ENCODE results near the gene DOCK1.

DOCK1 gene

GRCh38 chr10:126969310-126969709 lies 64.1 kb downstream of the DOCK1 start:
- no peak for TF ChIP-seq CTCF (IDR thresholded peaks at IDR 0.05; ENCODE audit: borderline replicate concordance, control extremely low read depth, extremely low read depth, insufficient read depth, missing control alignments)
- in situ Hi-C loops (cut with MboI; ENCODE audit: low sequenced_read_pairs, unreplicated experiment): no loop called here
- DNase-seq (ENCODE audit: low spot score): no peak

- DNase-seq (ENCODE audit: low spot score): no peak
- in situ Hi-C loops (cut with MboI; ENCODE audit: low sequenced_read_pairs, unreplicated experiment): no loop called here
- TF ChIP-seq CTCF (IDR thresholded peaks at IDR 0.05; ENCODE audit: borderline replicate concordance, control extremely low read depth, extremely low read depth, insufficient read depth, missing control alignments): no peak
Observed at GRCh38 chr10:126972635-126973414, 67.6 kb downstream of the DOCK1 start.

GRCh38 chr10:126975221-126975620 lies 70.0 kb downstream of the DOCK1 start:
- no peak for TF ChIP-seq CTCF (IDR thresholded peaks at IDR 0.05; ENCODE audit: borderline replicate concordance, control extremely low read depth, extremely low read depth, insufficient read depth, missing control alignments)
- DNase-seq (ENCODE audit: low spot score): no peak
- in situ Hi-C loops (cut with MboI; ENCODE audit: low sequenced_read_pairs, unreplicated experiment): no loop called here

GRCh38 chr10:126977216-126977615 lies 72.0 kb downstream of the DOCK1 start:
- TF ChIP-seq CTCF (IDR thresholded peaks at IDR 0.05; ENCODE audit: borderline replicate concordance, control extremely low read depth, extremely low read depth, insufficient read depth, missing control alignments): no peak
- DNase-seq (ENCODE audit: low spot score): no peak
- in situ Hi-C loops (cut with MboI; ENCODE audit: low sequenced_read_pairs, unreplicated experiment): no loop called here

DNA sequence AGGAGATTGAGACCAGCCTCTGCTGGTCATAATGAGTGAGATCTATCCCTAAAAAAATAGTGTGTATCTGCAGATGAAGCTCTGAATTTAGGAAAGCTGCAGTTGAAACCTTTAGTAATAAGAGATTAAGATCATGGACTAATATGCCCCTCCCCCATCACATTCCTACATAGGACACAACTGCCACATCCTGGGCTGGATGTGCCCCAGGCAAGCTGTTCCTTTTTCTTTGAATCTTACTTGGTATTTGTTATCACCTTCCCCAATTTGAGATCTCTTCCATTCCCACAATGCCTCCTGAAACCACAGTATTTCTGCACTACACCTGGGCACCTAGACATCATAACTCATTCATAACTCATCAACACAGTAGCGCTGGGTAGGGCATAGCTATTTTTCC lies 74.1 kb downstream of the DOCK1 start:
- TF ChIP-seq CTCF (IDR thresholded peaks at IDR 0.05; ENCODE audit: borderline replicate concordance, control extremely low read depth, extremely low read depth, insufficient read depth, missing control alignments): no peak
- in situ Hi-C loops (cut with MboI; ENCODE audit: low sequenced_read_pairs, unreplicated experiment): no loop called here
- no peak for DNase-seq (ENCODE audit: low spot score)

DNA sequence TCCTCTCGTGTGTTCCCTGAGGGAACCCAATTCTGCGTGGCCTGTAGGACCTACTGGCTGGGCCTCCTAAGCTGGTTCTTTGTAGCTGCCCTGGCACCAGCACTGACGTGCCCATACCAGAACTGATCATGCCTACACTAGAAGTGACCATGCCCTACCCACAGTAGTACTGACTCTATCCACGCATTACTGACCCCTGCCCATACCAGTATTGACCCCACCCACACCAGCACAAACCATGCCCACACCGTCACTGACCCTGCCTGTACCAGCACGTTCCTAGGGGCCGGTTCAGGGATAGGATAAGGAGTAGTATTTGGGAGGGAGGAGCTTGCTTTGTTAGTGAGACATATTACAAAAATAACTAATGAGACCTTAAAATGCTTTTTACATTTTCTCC lies 88.0 kb downstream of the DOCK1 start:
- in situ Hi-C loops (cut with MboI; ENCODE audit: low sequenced_read_pairs, unreplicated experiment): no loop called here
- no peak for TF ChIP-seq CTCF (IDR thresholded peaks at IDR 0.05; ENCODE audit: borderline replicate concordance, control extremely low read depth, extremely low read depth, insufficient read depth, missing control alignments)
- DNase-seq (ENCODE audit: low spot score): no peak
